ENCODE measurements around the gene RIIAD1. TPM values are rescaled to one million over a fixed set of nuclear protein-coding genes. Genes with fewer than 3 reads are reported as not detected.
"Not testable (repeated sequence)": the region's sequence is repeated elsewhere in the genome, so short reads cannot be mapped to it uniquely, and the experiment has no call there.

RIIAD1 gene
- polyA plus RNA-seq (ENCODE audit: insufficient read length in 3 of 3) = under 1 TPM in 1 of 3 donors, not detected in 2; 0.24 TPM
- long read RNA-seq, donor 1 = 0 reads
- long read RNA-seq, donor 2 = 0 reads
- long read RNA-seq, donor 3 = 0 reads
- long read RNA-seq, donor 4, partial matches to known transcripts = 0 of 1 reads
- long read RNA-seq, donor 4, other reads (novel, unspliced or antisense) = 0 of 1 reads
- long read RNA-seq, donor 5 = 0 reads
- long read RNA-seq, donor 6 = 0 reads
- long read RNA-seq, donor 7 = 0 reads
- long read RNA-seq, donor 8 = 0 reads
- long read RNA-seq, donor 9 = 0 reads
- long read RNA-seq, donor 10, partial matches to known transcripts = 0 of 1 reads
- long read RNA-seq, donor 10, other reads (novel, unspliced or antisense) = 0 of 1 reads
- long read RNA-seq, donor 11 = 0 reads
- long read RNA-seq, donor 12, partial matches to known transcripts = 0 of 1 reads
- long read RNA-seq, donor 12, other reads (novel, unspliced or antisense) = 0 of 1 reads
- long read RNA-seq, donor 13 = 0 reads
- long read RNA-seq, donor 14 = 0 reads
- long read RNA-seq, donor 15, partial matches to known transcripts = 0 of 1 reads
- long read RNA-seq, donor 15, other reads (novel, unspliced or antisense) = 0 of 1 reads
- long read RNA-seq, donor 16 = 0 reads

- no peak for DNase-seq
Observed at GRCh38 chr1:151720974-151721787, at the start of gene RIIAD1. Gene RIIAD1 (plus strand): TSS chr1:151721522. CDS start chr1:151721537, 15 bp downstream.

- DNase-seq = no peak
Observed at GRCh38 chr1:151673407-151673806, 47.9 kb upstream of the RIIAD1 start.

GRCh38 chr1:151680391-151680790 lies 40.9 kb upstream of the RIIAD1 start:
- no peak for DNase-seq

GRCh38 chr1:151680826-151681225 lies 40.5 kb upstream of the RIIAD1 start:
- no peak for DNase-seq

GRCh38 chr1:151681923-151682322 lies 39.4 kb upstream of the RIIAD1 start:
- no peak for DNase-seq

GRCh38 chr1:151682901-151683300 lies 38.4 kb upstream of the RIIAD1 start:
- not testable (repeated sequence) for DNase-seq

GRCh38 chr1:151684128-151684527 lies 37.2 kb upstream of the RIIAD1 start:
- DNase-seq = no peak

- no peak for DNase-seq
Observed at GRCh38 chr1:151686561-151686960, 34.8 kb upstream of the RIIAD1 start.

- no peak for DNase-seq
Observed at GRCh38 chr1:151689494-151689893, 31.8 kb upstream of the RIIAD1 start.

- no peak for DNase-seq
Observed at GRCh38 chr1:151692226-151692625, 29.1 kb upstream of the RIIAD1 start.

GRCh38 chr1:151693057-151693651 lies 28.2 kb upstream of the RIIAD1 start:
- peak; percentile 28 for DNase-seq

GRCh38 chr1:151701515-151701914 lies 19.8 kb upstream of the RIIAD1 start:
- DNase-seq = no peak

- DNase-seq = no peak
Observed at GRCh38 chr1:151702936-151703335, 18.4 kb upstream of the RIIAD1 start.

- DNase-seq = no peak
Observed at GRCh38 chr1:151703813-151704212, 17.5 kb upstream of the RIIAD1 start.

- DNase-seq = no peak
Observed at GRCh38 chr1:151704246-151704645, 17.1 kb upstream of the RIIAD1 start.

GRCh38 chr1:151705146-151705545 lies 16.2 kb upstream of the RIIAD1 start:
- no peak for DNase-seq

GRCh38 chr1:151705753-151706463 lies 15.4 kb upstream of the RIIAD1 start:
- no peak for DNase-seq

- no peak for DNase-seq
Observed at GRCh38 chr1:151706464-151707415, 14.6 kb upstream of the RIIAD1 start.

GRCh38 chr1:151707541-151708065 lies 13.7 kb upstream of the RIIAD1 start:
- no peak for DNase-seq

GRCh38 chr1:151708891-151709290 lies 12.4 kb upstream of the RIIAD1 start:
- no peak for DNase-seq
